Measurements from ENCODE around the gene PDSS2. TPM values are rescaled to one million over a fixed set of nuclear protein-coding genes. Genes with fewer than 3 reads are reported as not detected.
"Not testable (repeated sequence)": the region's sequence is repeated elsewhere in the genome, so short reads cannot be mapped to it uniquely, and the experiment has no call there.

PDSS2 gene
- total RNA-seq, 1 donor from 2014 or later = 18.9 TPM

DNA sequence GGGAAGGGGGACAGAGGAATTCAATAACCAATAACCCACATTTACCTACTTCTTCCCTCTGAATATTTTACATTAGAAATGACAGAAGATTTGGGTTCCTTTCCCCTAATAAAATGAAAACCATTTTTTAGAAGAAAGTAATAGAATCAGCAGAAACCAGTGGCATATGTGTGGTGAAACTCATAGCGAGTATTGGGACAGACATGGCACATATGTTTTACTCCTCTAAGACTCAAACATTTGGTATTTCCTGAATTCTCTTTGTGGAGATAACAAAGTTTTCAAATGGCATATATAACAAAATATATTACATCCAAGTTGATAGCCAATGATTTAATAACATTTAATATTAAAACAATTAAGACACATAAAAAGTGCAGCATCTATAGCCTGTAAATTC, 331.2 kb downstream of the PDSS2 start:
- no peak for ATAC-seq
- no peak for DNase-seq (ENCODE audit: low spot score)

DNA sequence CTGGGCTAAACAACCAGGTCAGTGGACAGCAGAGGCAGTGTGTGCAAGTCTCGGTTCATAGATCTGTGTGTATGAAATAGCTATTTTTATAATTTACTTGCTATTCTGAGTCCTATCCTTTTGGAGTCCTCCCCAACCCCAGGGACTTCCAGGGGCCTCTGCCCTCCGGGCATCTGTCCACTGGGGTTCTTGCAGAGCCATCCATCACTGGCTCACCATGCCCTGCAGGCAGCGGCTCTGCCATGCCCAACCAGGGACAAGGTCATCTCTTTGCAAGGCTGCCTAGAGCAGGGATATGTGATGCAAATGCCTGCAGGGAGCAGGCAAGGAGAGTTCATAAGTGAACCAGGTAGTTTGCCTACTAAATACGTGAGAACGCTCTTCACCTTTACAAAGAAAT, 333.6 kb downstream of the PDSS2 start:
- ATAC-seq = no peak
- no peak for DNase-seq (ENCODE audit: low spot score)

DNA sequence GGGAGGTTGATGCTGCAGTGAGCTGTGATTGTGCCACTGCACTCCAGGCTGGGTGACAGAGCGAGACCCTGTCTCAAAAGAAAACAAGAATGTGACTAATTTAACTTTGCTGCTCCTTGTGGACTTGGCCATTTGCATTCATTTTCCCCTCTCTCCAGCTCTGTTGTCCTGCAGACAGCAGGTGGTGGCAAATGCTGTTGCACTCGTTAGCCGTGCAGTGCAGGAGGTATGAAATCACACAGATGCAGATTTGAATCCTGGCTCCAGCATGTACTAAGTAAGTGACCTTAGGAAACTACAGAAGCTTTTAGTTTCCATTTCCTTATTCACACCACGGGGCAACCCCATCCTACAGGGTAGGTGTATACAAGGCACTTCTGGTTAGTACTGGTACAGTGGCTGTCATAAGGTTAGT, 334.4 kb downstream of the PDSS2 start:
- ATAC-seq (no peak), DNase-seq (ENCODE audit: low spot score) (no peak)

DNA sequence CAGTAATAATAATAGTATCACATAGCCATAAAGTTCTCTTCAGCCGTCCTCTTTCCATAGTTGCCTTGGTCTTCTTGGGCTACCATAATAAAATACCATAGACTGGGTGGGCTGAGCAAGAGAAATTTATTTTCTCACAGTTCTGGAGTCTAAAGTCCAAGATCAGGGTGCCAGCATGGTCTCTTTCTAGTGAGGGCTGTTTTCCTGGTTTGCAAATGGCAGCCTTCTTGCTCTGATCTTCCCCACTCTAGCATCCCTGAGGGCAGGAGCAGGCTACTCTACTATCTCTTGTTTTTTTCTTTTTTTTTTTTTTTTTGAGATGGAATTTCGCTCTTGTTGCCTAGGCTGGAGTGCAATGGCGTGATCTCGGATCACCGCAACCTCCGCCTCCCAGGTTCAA, 335.9 kb downstream of the PDSS2 start:
- ATAC-seq = no peak
- DNase-seq (ENCODE audit: low spot score) = no peak

DNA sequence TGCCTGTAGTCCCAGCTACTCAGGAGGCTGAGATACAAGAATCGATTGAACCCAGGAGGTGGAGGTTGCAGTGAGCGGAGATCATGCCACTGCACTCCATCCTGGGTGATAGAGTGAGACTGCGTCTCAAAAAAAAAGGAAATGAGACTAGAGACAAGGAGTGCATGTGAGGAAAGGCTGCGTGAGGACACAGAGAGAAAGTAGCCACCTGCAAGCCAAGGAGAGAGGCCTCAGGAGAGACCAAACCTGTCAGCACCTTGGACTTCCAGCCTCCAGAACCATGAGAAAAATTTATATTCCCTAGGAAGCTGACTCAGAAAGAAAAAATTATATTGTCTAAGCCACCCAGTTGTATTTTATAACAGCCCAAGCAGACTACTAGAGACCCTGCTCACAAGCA, 336.6 kb downstream of the PDSS2 start:
- ATAC-seq (no peak), DNase-seq (ENCODE audit: low spot score) (no peak)

DNA sequence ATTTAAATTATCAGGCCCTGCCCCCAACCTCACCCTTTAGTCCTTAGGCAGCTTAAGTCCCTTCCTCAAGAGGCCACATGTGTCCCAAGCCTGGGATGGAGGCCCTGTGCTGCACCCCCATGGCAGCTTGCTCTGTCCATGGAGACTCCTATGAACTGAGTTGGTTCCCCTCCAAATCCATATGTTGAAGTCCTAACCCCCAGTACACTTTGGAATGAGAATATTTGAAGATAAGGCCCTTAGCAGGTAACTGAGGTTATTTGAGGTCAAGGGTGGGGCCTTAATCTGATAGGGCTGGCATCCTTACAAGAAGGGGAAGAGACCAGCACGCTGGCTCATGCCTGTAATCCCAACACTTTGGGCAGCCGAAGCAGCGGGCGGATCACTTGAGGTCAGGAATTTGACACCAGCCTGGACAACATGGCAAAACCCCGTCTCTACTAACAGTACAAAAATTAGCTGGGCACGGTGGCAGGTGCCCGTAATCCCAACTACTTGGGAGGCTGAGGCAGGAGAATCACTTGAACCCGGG, 337.3 kb downstream of the PDSS2 start:
- DNase-seq (ENCODE audit: low spot score) (no peak), ATAC-seq (no peak)

DNA sequence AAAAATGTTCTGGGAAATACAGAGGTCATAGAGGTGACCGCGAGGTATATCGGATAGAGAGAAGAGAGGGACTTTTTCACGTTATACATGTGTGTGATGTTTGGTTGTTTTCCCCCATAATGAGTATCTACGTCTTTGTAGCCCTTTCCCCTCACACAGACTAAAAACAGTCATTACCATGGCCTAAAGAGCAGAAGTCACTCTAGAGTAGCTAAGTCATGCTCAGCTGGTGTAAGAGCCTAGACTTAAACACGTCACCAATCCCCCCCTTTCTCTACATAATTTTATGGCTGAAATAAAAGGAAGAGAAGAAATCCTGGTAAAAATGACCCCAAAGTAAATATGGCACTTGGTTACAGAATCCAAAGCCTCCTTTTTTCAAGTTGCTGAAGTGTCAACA, 338.1 kb downstream of the PDSS2 start:
- no peak for ATAC-seq
- DNase-seq (ENCODE audit: low spot score) = no peak

DNA sequence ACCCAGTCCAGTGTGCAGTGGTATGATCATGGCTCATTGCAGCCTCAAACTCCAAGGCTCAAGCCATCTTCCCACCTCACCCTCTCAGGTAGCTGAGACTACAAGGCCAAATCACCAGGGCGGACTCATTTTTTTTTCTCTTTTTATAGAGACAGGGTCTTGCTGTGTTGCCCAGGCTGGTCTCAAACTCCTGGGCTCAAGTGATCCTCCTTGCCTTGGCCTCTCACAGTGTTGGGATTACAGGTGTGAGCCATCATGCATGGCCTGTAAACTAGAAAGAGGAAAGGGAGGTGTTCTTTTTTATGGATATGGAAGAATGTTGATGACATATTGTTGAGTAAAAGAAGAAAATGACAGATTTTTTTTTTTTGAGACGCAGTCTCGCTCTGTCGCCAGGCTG, 339.0 kb downstream of the PDSS2 start:
- ATAC-seq (no peak), DNase-seq (ENCODE audit: low spot score) (no peak)

DNA sequence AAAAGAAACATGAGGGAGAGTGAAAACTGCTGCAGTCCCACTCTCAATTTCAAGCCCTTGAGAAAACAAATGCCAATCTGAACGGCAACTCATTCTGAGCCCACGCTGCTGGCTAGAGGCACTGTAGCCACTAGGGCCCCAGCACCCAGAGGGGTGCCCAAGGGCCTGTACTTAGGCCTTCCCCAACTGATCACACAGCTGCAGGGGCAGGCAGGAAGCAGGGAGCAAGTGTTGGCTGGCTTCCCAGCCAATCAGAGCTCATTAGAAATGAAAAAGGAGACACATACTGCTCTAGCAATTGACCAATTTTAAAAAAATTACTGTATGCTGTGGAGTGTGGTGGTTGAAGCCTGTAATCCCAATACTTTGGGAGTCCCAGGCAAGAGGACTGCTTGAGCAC, 340.4 kb downstream of the PDSS2 start:
- no peak for DNase-seq (ENCODE audit: low spot score)
- ATAC-seq = no peak

DNA sequence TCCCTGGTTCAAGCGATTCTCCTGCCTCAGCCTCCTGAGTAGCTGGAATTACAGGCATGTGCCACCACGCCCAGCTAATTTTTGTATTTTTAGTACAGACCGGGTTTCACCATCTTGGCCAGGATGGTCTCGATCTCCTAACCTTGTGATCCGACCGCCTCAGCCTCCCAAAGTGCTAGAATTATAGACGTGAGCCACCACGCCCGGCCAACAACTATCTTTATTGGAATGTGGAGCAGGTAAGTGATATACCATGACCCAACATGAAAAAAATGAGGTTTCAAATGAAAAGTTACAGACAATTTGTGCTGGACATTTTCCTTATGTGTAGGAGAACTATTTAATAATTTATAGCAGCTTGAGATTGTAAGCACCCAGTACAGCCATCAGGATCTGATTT, 340.8 kb downstream of the PDSS2 start:
- not testable (repeated sequence) for ATAC-seq; DNase-seq (ENCODE audit: low spot score)

DNA sequence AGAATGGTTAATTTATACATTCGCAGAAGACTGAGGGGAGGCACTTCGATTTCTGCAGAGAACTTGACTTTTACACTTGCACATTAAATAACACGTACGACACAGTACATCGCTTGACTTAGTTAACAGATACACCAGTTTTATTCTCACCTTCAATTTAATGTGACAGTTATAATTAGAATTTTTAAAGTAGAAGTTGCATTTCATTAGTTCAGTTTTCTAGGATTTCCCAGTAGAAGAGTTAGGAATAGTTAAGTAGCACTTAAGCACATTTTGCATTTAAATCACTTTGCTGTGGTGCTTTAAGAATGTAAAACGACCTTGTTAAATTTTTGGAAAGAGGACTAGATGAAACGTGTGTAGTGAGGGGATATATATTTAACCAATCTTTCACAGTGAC, 342.4 kb downstream of the PDSS2 start:
- ATAC-seq (no peak), DNase-seq (ENCODE audit: low spot score) (no peak)

DNA sequence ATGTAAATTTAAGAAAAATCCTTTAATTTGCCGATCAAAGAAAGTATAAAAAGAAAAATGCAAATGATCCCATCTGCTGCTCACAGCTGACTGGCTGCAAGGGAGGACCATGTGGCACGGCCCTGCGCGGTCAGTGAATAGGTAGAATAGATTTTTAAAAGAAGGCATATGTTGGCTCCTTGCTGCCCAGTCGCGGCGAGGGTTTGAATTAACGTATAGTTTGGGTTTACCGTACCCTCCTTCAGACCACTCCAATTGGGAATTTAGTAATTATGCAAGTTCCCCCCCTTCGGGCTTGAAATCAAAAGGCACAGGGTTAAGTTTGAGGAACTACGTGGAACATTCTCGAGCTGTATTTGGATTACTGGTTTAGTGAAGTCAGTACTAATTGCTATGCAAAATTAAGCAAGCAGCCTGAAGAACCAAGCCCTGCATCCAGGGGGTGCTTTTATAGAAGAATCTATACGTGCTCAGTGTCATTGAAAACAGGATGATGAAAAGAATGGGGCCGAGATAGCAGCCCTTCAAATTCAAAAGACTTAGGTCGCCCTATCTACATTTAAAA, 343.0 kb downstream of the PDSS2 start:
- ATAC-seq = peak; percentile 43
- peak; percentile 48 for DNase-seq (ENCODE audit: low spot score)

DNA sequence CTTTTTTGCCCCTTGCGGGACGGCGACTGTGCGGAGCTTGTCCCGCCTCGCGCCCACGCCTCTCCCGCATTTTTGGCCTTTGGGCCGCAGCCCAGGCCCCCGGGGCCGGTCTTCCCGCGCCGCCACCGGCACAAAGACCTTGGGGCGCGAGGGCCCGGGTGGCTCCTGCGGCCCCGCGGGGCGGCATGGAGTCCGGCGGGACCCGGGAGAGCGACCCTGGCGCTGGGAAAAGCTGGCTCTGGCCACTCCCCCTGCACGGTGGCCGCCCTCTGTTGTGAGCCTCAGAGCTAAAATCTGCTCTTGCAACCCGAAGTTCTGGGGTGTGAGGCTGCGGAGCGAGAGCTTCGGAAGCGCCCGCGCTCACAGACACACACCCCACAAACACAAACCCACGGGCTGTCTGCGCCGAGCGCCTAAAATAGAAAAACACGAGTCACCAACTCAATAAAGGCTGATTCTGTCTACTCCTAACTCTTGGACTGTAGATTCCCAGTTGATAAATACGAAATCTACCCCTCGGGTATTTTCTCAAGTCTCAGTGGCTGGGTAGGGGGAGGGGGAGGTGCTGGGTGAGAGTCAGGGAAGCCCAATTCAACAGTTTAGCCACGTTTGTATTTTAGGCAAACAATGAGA, 343.6 kb downstream of the PDSS2 start:
- ATAC-seq (peak; percentile 49), DNase-seq (ENCODE audit: low spot score) (peak; percentile 53)

DNA sequence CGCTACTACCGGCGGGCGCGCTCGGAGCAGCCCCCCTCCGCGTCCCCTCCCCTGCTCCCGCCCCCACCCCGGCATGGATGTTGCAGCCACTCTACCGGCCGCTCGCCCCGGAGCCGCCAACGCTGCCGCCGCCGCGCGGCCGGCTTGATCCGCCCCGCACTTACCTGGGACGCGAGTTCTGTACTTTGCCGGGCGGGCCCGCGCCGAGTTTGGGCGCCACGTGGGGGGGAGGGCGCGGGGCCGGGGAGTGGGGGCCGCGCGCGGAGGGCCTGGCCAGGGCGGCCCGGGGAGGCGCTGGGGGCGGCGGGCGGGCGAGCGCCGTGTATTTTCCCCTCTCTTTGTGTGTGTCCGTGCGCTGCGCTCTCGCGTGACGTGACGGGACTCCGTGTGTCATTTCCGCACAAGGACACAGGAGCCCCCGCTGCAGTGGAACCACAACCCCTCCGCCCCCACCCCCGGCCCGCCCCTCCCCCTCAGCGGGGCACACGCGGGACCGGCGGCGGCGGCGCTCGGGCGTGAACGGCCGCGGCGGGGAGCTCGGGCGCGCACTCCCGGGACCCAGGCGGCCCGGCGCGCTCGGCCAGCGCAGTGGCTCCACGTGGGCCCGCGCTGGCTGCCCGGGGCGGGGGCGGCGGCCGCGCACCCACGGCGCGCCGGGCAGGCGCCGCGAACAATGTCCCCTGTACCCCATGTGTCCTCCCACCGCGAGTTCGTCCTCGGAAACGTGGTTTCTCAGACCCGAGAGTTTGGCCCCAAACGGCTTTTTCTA, 344.3 kb downstream of the PDSS2 start, which contains the start of gene BEND3:
TSS of gene BEND3 (minus strand) at position 590 of the 769 bp plus-strand sequence. CDS start 16,230 bp downstream, outside the sequence.
- ATAC-seq (peak; percentile 44), DNase-seq (ENCODE audit: low spot score) (peak; percentile 54)

DNA sequence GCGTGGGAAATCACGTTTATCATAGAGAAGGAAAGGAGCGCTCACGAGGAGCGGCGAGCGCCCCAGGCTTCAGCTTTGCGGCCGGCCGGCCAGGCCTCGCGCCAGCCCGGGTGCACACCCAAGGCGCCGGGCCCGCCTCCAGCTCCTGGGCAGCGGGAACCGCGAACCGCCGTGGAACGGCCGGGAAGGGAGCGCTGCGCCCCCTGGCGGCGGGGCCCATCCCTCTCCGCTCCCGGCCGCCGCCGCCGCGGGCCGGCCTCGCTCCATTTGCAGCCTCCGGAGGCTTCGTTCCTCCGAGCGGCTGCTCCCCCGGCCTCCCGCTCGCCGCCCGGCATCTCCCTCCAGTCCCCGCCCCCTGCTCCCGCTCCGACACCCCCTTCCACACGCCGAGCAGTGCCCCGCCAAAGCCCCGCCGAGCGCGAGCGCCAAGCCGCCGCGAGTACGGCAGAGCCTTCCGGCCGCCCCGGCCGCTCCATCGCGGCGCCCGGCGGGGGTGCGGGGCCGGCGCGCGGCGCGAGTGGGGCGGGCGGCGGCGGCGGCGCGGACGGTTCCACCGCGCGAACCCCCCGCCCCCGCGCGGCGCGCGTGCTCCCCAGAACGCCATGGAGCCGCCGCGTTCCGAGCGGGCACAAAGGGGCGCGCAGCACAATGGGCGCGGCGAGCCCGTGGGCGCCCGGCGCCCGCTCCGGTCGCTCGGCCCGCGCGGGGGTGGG, 345.0 kb downstream of the PDSS2 start:
- ATAC-seq = peak; percentile 95

DNA sequence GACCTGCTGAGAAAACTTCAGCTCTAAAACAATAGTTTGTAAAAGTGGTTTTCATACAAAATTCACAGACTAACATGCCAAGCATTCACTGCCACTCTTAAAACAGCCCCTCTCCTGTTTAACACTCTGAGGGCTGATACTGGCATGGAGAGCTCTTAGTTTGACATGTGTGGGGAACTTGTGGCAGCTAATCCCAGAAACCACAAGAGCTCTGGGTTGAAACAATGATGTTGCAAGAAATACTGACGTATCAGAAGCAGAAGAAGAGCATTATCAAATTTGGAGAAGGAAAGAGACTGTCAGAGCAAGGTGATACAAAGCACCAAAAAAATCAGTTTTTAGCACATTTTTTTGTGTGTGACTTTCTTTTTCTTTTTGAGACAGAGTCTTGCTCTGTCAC, 349.2 kb downstream of the PDSS2 start:
- ATAC-seq (no peak), DNase-seq (ENCODE audit: low spot score) (no peak)

More for the DNA sequence above, 345.0 kb downstream of the PDSS2 start:
- peak; percentile 91 for DNase-seq (ENCODE audit: low spot score)

DNA sequence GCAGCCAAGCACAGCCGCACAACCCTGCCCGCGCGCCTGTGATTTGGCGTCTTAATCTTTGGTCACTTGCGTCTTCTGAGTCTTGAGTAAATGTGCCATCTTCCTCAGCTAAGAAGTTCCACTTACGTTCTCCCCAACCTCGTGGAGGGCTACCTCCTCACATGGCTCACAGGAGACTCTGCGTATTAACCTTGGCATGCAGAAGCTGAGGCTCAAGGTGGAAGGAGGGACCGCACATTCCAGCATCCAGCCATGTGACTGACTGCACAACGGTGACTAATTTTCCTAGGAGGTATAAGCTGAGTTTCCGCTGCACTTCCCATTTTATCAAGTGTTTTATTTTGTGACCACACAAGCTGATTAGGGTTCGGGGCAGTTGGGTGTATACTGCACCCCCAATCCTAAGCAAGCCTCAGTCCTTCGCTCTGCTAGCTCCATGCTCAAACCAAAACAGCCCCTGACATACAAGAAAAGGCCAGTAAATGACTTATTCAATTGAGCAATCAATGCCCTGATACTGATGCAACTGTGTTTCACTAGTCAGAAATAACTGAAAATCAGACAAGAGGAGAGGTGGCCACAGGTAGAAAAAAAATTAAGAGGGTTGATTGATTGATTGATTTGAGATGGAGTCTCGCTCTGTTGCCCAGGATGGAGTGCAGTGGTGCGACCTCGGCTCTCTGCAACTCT, 351.0 kb downstream of the PDSS2 start:
- ATAC-seq (no peak), DNase-seq (ENCODE audit: low spot score) (no peak)

DNA sequence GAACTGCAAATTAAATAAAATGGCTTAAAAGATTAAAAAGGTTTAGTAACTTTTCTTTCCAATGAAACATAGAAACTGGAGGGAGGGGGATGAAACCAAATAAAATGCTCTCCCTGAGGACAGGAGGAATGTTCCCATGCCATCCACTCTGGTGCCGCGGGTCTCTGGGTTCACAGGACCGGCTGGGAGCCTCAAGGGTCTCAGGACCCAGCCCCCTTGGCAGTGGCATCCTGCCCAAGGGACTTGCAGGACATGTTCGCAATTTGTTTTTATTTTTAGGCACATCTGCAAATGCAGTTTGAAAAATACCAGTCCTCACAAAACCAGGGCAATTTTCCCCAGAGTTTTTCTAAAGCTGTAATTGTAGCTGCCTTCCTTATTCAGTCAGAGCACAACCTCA, 351.6 kb downstream of the PDSS2 start:
- DNase-seq (ENCODE audit: low spot score) = no peak
- ATAC-seq = no peak

DNA sequence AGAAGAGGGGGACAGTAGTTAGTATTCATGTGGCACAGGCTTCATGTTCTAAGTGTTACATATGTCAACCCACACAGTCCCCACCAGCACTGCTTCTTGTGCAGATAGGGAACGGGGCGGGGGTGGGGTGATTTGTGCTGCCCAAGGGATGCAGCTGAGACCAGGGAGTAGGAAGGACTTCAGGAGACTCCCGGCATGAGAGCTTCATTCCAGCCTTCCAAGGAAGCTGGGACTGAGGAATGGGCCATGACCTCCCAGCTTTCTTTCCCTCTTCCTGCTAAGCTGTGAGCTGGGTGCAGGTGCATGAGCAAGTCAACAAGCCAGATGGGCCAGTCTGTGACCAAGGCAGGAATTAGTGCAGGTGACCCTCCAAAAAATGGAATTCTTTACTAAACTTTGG, 353.2 kb downstream of the PDSS2 start:
- ATAC-seq (no peak), DNase-seq (ENCODE audit: low spot score) (no peak)

DNA sequence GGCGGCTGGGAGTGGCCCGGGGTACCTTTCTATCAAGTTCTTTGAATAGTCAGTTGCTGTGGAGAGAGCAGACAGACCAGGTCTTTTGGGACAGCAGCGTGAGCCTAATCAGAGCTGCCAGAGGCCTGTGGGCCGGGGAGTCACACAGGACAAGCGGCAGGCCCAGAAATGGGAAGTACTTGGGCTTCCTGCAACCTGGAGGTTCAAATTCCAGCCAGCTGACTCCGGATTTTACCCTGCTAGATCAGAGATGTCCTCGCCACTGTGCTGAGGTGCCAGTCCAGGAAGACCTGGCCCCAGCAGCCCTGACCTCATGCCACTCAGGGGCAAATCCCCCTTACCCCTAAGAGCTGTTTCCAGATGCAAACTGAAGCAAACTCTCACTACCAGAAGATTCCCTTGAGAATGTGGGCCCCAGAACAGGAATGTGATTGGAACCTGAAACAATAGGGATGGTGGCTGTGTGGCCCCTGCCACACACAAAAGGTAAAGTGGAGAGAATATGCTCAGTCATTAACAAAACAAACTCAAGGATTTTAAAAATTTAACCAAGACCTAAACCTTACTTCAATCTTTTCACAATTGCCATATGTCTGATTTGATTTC, 353.8 kb downstream of the PDSS2 start:
- ATAC-seq (no peak), DNase-seq (ENCODE audit: low spot score) (no peak)

Data from left lobe of liver (tissue), 2 donors.